ENCODE results near the gene GRK1. TPM values are rescaled to one million over a fixed set of nuclear protein-coding genes. Genes with fewer than 3 reads are reported as not detected.

GRK1 gene
- total RNA-seq, 3 donors from 2014 or later: not detected

DNA sequence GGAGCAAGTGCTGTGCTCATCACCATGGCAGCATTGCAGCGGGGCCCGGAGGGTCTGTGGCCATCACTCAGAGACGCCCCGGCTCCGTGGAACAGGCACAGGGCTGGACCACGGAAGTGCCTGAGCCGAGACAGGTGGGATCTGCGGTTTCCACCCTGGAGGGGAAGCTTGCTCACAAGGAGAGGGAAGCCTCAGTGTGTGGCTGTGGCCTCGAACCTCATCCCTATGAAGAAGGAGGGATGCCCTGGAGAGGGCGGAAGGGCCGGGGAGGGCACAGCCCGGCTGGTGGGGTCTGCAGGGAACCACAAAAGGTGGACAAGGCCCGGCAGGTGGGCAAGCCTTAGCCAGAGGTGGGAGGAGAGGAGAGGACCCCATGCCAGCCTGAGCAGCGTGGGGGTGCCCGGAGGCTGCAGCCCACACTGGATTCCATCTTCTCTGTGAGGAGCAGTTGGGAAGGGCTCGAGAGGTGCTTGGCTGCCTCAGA is 61.6 kb downstream of the GRK1 start:
- no peaks in the 10 kb centered on the region for H3K36me3 ChIP-seq
- intact Hi-C loops (cut with DNase I; ENCODE audit: low total_unique reads): no loop called here
- H3K4me3 ChIP-seq: no peak overlapping the region
- H3K4me1 ChIP-seq: no peaks in the 10 kb centered on the region
- DNase-seq (ENCODE audit: low spot score in 2 of 2): no peak
- TF ChIP-seq POLR2A (IDR thresholded peaks at IDR 0.05) (no peak), POLR2AphosphoS5 (IDR thresholded peaks at IDR 0.05) (no peak)
- TF ChIP-seq, protein P1, sequence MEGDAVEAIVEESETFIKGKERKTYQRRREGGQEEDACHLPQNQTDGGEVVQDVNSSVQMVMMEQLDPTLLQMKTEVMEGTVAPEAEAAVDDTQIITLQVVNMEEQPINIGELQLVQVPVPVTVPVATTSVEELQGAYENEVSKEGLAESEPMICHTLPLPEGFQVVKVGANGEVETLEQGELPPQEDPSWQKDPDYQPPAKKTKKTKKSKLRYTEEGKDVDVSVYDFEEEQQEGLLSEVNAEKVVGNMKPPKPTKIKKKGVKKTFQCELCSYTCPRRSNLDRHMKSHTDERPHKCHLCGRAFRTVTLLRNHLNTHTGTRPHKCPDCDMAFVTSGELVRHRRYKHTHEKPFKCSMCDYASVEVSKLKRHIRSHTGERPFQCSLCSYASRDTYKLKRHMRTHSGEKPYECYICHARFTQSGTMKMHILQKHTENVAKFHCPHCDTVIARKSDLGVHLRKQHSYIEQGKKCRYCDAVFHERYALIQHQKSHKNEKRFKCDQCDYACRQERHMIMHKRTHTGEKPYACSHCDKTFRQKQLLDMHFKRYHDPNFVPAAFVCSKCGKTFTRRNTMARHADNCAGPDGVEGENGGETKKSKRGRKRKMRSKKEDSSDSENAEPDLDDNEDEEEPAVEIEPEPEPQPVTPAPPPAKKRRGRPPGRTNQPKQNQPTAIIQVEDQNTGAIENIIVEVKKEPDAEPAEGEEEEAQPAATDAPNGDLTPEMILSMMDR (IDR thresholded peaks at IDR 0.05): no peak
- no peak overlapping the region for H3K27ac ChIP-seq
- H3K9me3 ChIP-seq: no peaks in the 10 kb centered on the region
- H3K27me3 ChIP-seq: peaks cover 0 to 33% of the 10 kb centered on the region in 2 donors

DNA sequence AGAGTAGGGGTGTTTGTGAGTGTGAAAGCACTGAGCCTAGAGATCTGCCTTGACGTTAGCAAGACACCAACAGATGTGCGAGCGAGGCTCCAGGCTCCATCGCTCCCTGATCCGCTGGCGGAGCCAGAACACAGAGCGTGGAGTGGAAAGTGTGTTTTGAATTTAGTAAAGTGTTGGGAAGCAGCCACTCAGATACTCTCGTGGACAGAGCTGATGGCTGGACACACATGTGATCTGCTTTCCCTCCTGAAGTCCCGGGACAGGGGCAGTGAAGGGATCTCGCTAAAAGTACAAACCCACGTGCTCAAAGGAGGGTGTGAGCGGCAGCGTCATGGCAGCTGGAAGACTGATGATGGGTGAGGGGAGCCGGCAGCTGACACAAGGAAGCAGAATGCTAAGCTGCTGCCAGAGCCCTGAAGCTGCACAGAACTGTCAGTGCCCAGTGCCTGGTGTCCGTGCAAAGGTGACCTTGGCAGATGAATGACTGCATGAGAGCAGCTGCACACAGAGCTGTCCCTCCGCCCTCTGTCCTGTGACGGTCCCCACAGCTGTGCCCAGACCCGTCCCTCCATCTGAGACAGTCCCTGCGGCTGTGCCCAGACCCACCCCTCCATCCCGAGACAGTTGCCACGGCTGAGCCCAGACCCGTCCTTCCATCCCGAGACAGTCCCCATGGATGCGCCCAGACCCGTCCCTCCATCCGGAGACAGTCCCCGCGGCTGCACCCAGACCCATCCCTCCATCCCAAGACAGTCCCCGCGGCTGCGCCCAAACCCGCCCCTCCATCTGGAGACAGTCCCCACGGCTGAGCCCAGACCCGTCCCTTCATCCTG is 62.4 kb downstream of the GRK1 start:
- no peak overlapping the region for H3K27ac ChIP-seq
- TF ChIP-seq POLR2AphosphoS5 (IDR thresholded peaks at IDR 0.05) (no peak), POLR2A (IDR thresholded peaks at IDR 0.05) (no peak)
- TF ChIP-seq, protein P1 (IDR thresholded peaks at IDR 0.05): no peak
- intact Hi-C loops (cut with DNase I; ENCODE audit: low total_unique reads): no loop called here
- H3K36me3 ChIP-seq: no peaks in the 10 kb centered on the region
- DNase-seq (ENCODE audit: low spot score in 2 of 2): no peak
- H3K9me3 ChIP-seq: no peaks in the 10 kb centered on the region
- H3K4me1 ChIP-seq: no peaks in the 10 kb centered on the region
- H3K27me3 ChIP-seq: peaks cover 0 to 33% of the 10 kb centered on the region in 2 donors
- no peak overlapping the region for H3K4me3 ChIP-seq

DNA sequence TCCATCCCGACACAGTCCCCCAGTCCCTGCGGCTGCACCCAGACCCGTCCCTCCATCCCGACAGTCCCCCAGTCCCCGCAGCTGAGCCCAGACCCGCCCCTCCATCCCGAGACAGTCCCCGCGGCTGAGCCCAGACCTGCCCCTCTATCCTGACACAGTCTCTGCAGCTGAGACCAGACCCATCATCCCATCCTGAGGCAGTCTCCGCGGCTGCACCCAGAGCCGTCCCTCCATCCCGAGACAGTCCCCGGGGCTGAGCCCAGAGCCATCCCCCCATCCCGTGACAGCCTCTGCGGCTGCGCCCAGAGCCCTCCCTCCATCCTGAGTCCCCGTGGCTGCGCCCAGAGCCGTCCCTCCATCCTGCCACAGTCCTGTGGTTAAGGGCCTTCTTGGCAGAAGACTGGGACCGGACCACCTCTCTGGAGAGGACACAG is 63.3 kb downstream of the GRK1 start:
- peaks cover 0 to 33% of the 10 kb centered on the region in 2 donors for H3K27me3 ChIP-seq
- H3K4me3 ChIP-seq: no peak overlapping the region
- H3K36me3 ChIP-seq: no peaks in the 10 kb centered on the region
- no peak for TF ChIP-seq POLR2AphosphoS5 (IDR thresholded peaks at IDR 0.05)
- no peak for TF ChIP-seq POLR2A (IDR thresholded peaks at IDR 0.05)
- TF ChIP-seq, protein P1 (IDR thresholded peaks at IDR 0.05): no peak
- DNase-seq (ENCODE audit: low spot score in 2 of 2): no peak
- H3K4me1 ChIP-seq: no peaks in the 10 kb centered on the region
- no peak overlapping the region for H3K27ac ChIP-seq
- intact Hi-C loops (cut with DNase I; ENCODE audit: low total_unique reads): no loop called here
- no peaks in the 10 kb centered on the region for H3K9me3 ChIP-seq

DNA sequence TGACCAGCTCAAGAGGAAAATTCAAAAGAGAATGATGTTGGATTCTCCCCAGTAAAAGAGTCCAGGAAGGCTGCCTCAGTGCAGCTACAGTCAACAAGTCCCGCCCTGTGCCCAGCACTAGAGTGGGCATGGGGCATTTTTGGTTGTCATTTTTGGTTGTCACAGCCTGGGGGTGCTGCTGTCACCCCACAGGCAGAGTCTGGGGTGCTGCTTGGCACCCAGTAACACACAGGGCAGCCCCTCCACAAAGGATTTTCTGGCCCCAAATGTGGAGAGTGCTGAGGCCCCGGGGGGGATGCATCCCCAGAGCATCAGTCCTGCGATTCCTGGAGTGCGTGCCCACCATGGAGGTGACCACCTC is 63.8 kb downstream of the GRK1 start:
- Histone ChIP-seq H3K4me1 (no peaks in the 10 kb centered on the region), H3K9me3 (no peaks in the 10 kb centered on the region), H3K27ac (no peak overlapping the region), H3K36me3 (no peaks in the 10 kb centered on the region), H3K4me3 (no peak overlapping the region), H3K27me3 (peaks cover 0 to 33% of the 10 kb centered on the region in 2 donors)
- TF ChIP-seq POLR2A (IDR thresholded peaks at IDR 0.05): no peak
- TF ChIP-seq, protein P1 (IDR thresholded peaks at IDR 0.05): no peak
- TF ChIP-seq POLR2AphosphoS5 (IDR thresholded peaks at IDR 0.05): no peak
- intact Hi-C loops (cut with DNase I; ENCODE audit: low total_unique reads): no loop called here
- DNase-seq (ENCODE audit: low spot score in 2 of 2): no peak

All from breast epithelium (tissue), 4 donors.